Gastroesophageal sphincter (tissue), 4 donors: ENCODE data around the gene PRKCZ. TPM values are rescaled to one million over a fixed set of nuclear protein-coding genes. Genes with fewer than 3 reads are reported as not detected.

Source experiments
- ATAC-seq: fragments of 150-250 bp; one replicate; pipeline ENCODE4 v1.9.1; 2016; ENCODE audit warnings: mild to moderate bottlenecking, moderate library complexity
- H3K27ac ChIP-seq, 4 donors: fragments of 200-600 bp; sonication (generic) in 3 of 4; 1 replicate in 3 of 4; 2 replicates in 1 of 4; pipeline ENCODE4 v1.5.1; 2016 to 2019
- H3K27me3 ChIP-seq: fragments of 200-600 bp; sonication (generic); one replicate; pipeline ENCODE4 v1.5.1; 2019
- H3K36me3 ChIP-seq, 2 donors: fragments of 200-600 bp; sonication (generic); one replicate each; pipeline ENCODE4 v1.5.1; 2019; ENCODE audit warnings: control low read depth in 1 of 2
- H3K4me1 ChIP-seq, 3 donors: fragments of 200-600 bp; sonication (generic); 1 replicate in 2 of 3; 2 replicates in 1 of 3; pipeline ENCODE4 v1.5.1; 2016 to 2019; ENCODE audit warnings: control low read depth in 2 of 3
- H3K4me3 ChIP-seq, 2 donors: fragments of 200-600 bp; sonication (generic); one replicate each; pipeline ENCODE4 v1.5.1; 2019; ENCODE audit warnings: mild to moderate bottlenecking in 1 of 2, moderate library complexity in 1 of 2
- H3K9me3 ChIP-seq, 3 donors: fragments of 200-600 bp; sonication (generic); one replicate each; pipeline ENCODE4 v1.5.1; 2017 to 2019; ENCODE audit warnings: control low read depth in 2 of 3
- CTCF ChIP-seq, 4 experiments: fragments of 200-600 bp in 2 of 4; fragments of 450-650 bp in 2 of 4; sonication (generic) in 1 of 4; IDR thresholded peaks; one replicate each; pipeline ENCODE4 v1.5.1; 2017 to 2019; ENCODE audit warnings: antibody characterized with exemption in 4 of 4, mild to moderate bottlenecking in 2 of 4, moderate library complexity in 2 of 4
- EP300 ChIP-seq: sonication (generic); formaldehyde crosslinking; IDR thresholded peaks from one replicate; pipeline ENCODE4 v1.6.1; 2017; ENCODE audit warnings: antibody characterized with exemption, mild to moderate bottlenecking
- POLR2A ChIP-seq, 2 donors: fragments of 450-650 bp; IDR thresholded peaks; one replicate each; pipeline ENCODE4 v1.6.1; 2017; ENCODE audit warnings: antibody characterized with exemption in 2 of 2, mild to moderate bottlenecking in 2 of 2, moderate library complexity in 1 of 2
- POLR2AphosphoS5 ChIP-seq: sonication (generic); formaldehyde crosslinking; IDR thresholded peaks from one replicate; pipeline ENCODE4 v1.6.1; 2017; ENCODE audit warnings: antibody characterized with exemption
- WGBS, 2 donors: methylation state at CpG; one replicate each; pipeline ENCODE4 v1.1.5; 2018; ENCODE audit warnings: low coverage in 1 of 2; 5-methylcytosine and 5-hydroxymethylcytosine counted together
- total RNA-seq, 4 donors: library from RNA; depleted of rRNA; stranded (reverse); fragments of >200 nt; gene quantifications; one replicate each; pipeline ENCODE4 v1.1.0, GENCODE V29; 2016

Gene PRKCZ
- total RNA-seq, 4 donors from 2014 or later, result 2.4 to 3.8 (median 2.9) TPM

- Histone ChIP-seq H3K4me3 (no peak overlapping the region), H3K27ac (no peak overlapping the region), H3K9me3 (no peaks in the 10 kb centered on the region), H3K27me3 (no peaks in the 10 kb centered on the region), H3K4me1 (no peaks in the 10 kb centered on the region), H3K36me3 (no peaks in the 10 kb centered on the region)
- ATAC-seq, result no peak
- TF ChIP-seq POLR2AphosphoS5 (no peak), EP300 (no peak), POLR2A (IDR thresholded peaks at IDR 0.05) (no peak), CTCF (IDR thresholded peaks at IDR 0.05) (no peak)
- 81% methylated on average over 3 of the region's 18 CpGs; no CpG with 5 or more reads in 1 of the 2 donors for WGBS, 2 donors
Measured at GRCh38 chr1:2159124-2159523, 108.9 kb downstream of the PRKCZ start.

GRCh38 chr1:2160451-2161300 is 110.5 kb downstream of the PRKCZ start:
- no peaks in the 10 kb centered on the region for H3K4me1 ChIP-seq

GRCh38 chr1:2163205-2163604 is 113.0 kb downstream of the PRKCZ start:
- no peak overlapping the region for H3K27ac ChIP-seq
- WGBS, 2 donors, result 100% methylated on average over 1 of the region's 7 CpGs; no CpG with 5 or more reads in 1 of the 2 donors
- ATAC-seq, result no peak

More at GRCh38 chr1:2160451-2161300, 110.5 kb downstream of the PRKCZ start:
- no peak for ATAC-seq
- no peak overlapping the region for H3K4me3 ChIP-seq
- 76% methylated on average over 6 of the region's 34 CpGs; no CpG with 5 or more reads in 1 of the 2 donors for WGBS, 2 donors
- H3K36me3 ChIP-seq, result no peaks in the 10 kb centered on the region
- TF ChIP-seq POLR2AphosphoS5, result no peak
- no peak for TF ChIP-seq POLR2A (IDR thresholded peaks at IDR 0.05)
- no peak for TF ChIP-seq EP300
- TF ChIP-seq CTCF (IDR thresholded peaks at IDR 0.05), result no peak
- no peaks in the 10 kb centered on the region for H3K27me3 ChIP-seq
- H3K27ac ChIP-seq, result no peak overlapping the region
- H3K9me3 ChIP-seq, result no peaks in the 10 kb centered on the region

GRCh38 chr1:2165646-2166045 is 115.4 kb downstream of the PRKCZ start:
- Histone ChIP-seq H3K27ac (no peak overlapping the region), H3K9me3 (no peaks in the 10 kb centered on the region), H3K4me3 (no peak overlapping the region), H3K36me3 (no peaks in the 10 kb centered on the region), H3K4me1 (no peaks in the 10 kb centered on the region), H3K27me3 (peaks cover 5% of the 10 kb centered on the region)
- no peak for ATAC-seq
- TF ChIP-seq EP300, result no peak
- TF ChIP-seq CTCF (IDR thresholded peaks at IDR 0.05), result no peak
- no peak for TF ChIP-seq POLR2A (IDR thresholded peaks at IDR 0.05)
- no peak for TF ChIP-seq POLR2AphosphoS5
- WGBS, 2 donors, result 100% methylated on average over 1 of the region's 19 CpGs; no CpG with 5 or more reads in 1 of the 2 donors

More at GRCh38 chr1:2163205-2163604, 113.0 kb downstream of the PRKCZ start:
- Histone ChIP-seq H3K27me3 (peaks cover 5% of the 10 kb centered on the region), H3K4me1 (no peaks in the 10 kb centered on the region), H3K9me3 (no peaks in the 10 kb centered on the region), H3K36me3 (no peaks in the 10 kb centered on the region), H3K4me3 (no peak overlapping the region)
- TF ChIP-seq CTCF (IDR thresholded peaks at IDR 0.05) (no peak), POLR2A (IDR thresholded peaks at IDR 0.05) (no peak)

GRCh38 chr1:2166254-2166653 is 116.0 kb downstream of the PRKCZ start:
- TF ChIP-seq POLR2AphosphoS5 (no peak), POLR2A (IDR thresholded peaks at IDR 0.05) (no peak), EP300 (no peak)
- H3K27me3 ChIP-seq, result peaks cover 5% of the 10 kb centered on the region
- H3K4me1 ChIP-seq, result no peaks in the 10 kb centered on the region
- no peaks in the 10 kb centered on the region for H3K36me3 ChIP-seq
- H3K4me3 ChIP-seq, result no peak overlapping the region
- no peak for ATAC-seq
- H3K27ac ChIP-seq, result no peak overlapping the region
- WGBS, 2 donors, result 94% methylated on average over 3 of the region's 14 CpGs; no CpG with 5 or more reads in 1 of the 2 donors
- no peaks in the 10 kb centered on the region for H3K9me3 ChIP-seq
